ENCODE measurements around the gene CSNK2A1.
A peak's percentile ranks its signal among the peaks of the same experiment; 100 is the strongest.
"Not testable (repeated sequence)": the region's sequence is repeated elsewhere in the genome, so short reads cannot be mapped to it uniquely, and the experiment has no call there.

CSNK2A1 gene

DNA sequence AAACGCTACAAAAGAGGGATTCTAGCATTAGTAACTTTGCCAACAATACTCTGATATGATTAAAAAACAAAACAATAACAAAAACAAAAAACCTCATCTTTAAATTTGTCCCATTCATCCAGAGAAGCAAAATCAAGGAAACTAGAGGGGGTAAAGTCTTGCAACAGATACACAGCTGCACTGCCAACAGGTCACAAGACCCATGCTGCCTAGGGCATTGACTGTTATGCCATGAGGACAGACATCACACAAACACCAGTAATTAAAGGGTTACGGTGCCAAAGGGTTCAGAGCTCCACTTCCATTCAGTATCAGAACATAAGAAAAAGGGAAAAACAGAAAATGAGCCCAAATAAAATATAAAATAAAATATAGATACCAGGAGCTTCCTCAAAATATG lies 82.9 kb downstream of the CSNK2A1 start:
- TF ChIP-seq POLR2AphosphoS5 (IDR thresholded peaks at IDR 0.05; ENCODE audit: low read depth) (no peak), SPI1 (IDR thresholded peaks at IDR 0.05; ENCODE audit: borderline replicate concordance, low read depth) (no peak), GABPA (IDR thresholded peaks at IDR 0.05; ENCODE audit: low read depth) (no peak)
- TF ChIP-seq, protein P1, sequence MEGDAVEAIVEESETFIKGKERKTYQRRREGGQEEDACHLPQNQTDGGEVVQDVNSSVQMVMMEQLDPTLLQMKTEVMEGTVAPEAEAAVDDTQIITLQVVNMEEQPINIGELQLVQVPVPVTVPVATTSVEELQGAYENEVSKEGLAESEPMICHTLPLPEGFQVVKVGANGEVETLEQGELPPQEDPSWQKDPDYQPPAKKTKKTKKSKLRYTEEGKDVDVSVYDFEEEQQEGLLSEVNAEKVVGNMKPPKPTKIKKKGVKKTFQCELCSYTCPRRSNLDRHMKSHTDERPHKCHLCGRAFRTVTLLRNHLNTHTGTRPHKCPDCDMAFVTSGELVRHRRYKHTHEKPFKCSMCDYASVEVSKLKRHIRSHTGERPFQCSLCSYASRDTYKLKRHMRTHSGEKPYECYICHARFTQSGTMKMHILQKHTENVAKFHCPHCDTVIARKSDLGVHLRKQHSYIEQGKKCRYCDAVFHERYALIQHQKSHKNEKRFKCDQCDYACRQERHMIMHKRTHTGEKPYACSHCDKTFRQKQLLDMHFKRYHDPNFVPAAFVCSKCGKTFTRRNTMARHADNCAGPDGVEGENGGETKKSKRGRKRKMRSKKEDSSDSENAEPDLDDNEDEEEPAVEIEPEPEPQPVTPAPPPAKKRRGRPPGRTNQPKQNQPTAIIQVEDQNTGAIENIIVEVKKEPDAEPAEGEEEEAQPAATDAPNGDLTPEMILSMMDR (IDR thresholded peaks at IDR 0.05; ENCODE audit: insufficient read depth, low read length), result no peak
- TF ChIP-seq, protein P2, sequence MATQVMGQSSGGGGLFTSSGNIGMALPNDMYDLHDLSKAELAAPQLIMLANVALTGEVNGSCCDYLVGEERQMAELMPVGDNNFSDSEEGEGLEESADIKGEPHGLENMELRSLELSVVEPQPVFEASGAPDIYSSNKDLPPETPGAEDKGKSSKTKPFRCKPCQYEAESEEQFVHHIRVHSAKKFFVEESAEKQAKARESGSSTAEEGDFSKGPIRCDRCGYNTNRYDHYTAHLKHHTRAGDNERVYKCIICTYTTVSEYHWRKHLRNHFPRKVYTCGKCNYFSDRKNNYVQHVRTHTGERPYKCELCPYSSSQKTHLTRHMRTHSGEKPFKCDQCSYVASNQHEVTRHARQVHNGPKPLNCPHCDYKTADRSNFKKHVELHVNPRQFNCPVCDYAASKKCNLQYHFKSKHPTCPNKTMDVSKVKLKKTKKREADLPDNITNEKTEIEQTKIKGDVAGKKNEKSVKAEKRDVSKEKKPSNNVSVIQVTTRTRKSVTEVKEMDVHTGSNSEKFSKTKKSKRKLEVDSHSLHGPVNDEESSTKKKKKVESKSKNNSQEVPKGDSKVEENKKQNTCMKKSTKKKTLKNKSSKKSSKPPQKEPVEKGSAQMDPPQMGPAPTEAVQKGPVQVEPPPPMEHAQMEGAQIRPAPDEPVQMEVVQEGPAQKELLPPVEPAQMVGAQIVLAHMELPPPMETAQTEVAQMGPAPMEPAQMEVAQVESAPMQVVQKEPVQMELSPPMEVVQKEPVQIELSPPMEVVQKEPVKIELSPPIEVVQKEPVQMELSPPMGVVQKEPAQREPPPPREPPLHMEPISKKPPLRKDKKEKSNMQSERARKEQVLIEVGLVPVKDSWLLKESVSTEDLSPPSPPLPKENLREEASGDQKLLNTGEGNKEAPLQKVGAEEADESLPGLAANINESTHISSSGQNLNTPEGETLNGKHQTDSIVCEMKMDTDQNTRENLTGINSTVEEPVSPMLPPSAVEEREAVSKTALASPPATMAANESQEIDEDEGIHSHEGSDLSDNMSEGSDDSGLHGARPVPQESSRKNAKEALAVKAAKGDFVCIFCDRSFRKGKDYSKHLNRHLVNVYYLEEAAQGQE (IDR thresholded peaks at IDR 0.05; ENCODE audit: insufficient replicate concordance, low read depth), result no peak
- DNase-seq (ENCODE audit: low read depth in 1 of 2, low spot score in 1 of 2), result peak in 1 of 2 experiments; percentile 53
- H3K27ac ChIP-seq (replicated peaks), result peak overlapping the region; percentile 18; the same call in 1 of the 2 replicates
- H3K27me3 ChIP-seq (ENCODE audit: insufficient read depth, poor library complexity, severe bottlenecking), result no peaks in the 10 kb centered on the region
- peak overlapping the region; percentile 86; the same call in 1 of the 2 replicates for H3K4me3 ChIP-seq (replicated peaks; ENCODE audit: insufficient read depth, low read length)

DNA sequence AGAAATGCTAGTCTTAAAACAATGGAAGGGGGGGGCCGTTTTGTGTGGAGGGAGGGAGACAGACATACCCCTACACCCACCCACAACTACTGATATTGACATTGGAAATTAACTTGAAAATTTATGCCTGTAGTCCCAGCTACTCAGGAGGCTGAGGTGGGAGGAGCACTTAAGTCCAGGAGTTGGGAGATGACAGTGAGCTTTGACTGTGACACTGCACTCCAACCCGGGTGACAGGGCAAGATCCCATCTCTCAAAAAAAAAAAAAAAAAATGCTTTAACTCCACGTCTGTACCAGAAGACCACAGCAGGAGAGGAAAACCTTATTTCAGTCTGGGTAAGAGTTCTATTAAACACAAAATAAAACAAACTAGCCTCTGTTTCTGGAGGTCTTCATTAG lies 83.4 kb downstream of the CSNK2A1 start:
- Histone ChIP-seq H3K27me3 (ENCODE audit: insufficient read depth, poor library complexity, severe bottlenecking) (no peaks in the 10 kb centered on the region), H3K27ac (replicated peaks) (peak overlapping the region; percentile 18; the same call in 1 of the 2 replicates), H3K4me3 (replicated peaks; ENCODE audit: insufficient read depth, low read length) (no peak overlapping the region)
- no peak for TF ChIP-seq POLR2AphosphoS5 (IDR thresholded peaks at IDR 0.05; ENCODE audit: low read depth)
- TF ChIP-seq GABPA (IDR thresholded peaks at IDR 0.05; ENCODE audit: low read depth), result no peak
- TF ChIP-seq, protein P1 (IDR thresholded peaks at IDR 0.05; ENCODE audit: insufficient read depth, low read length), result no peak
- TF ChIP-seq, protein P2 (IDR thresholded peaks at IDR 0.05; ENCODE audit: insufficient replicate concordance, low read depth), result no peak
- no peak for TF ChIP-seq SPI1 (IDR thresholded peaks at IDR 0.05; ENCODE audit: borderline replicate concordance, low read depth)
- no peak for DNase-seq (ENCODE audit: low read depth in 1 of 2, low spot score in 1 of 2)

DNA sequence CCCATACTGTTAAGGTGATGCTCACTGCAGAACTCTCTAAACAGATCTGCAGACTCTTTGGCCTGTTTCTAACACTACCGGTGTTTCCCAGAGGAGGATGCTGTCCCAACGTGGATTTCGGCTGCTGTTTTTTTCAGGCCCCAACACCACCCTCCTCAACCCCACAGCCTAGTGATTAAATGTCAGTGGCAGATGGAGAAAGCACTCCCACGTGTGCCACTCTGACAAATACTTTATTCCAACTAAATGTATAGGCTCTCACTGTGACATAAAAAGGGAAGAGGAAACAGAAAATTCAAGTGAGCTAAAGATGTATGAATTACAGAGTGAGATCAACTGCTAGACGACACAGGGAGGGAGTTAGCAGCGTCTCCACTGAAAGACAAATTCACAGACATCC lies 84.8 kb downstream of the CSNK2A1 start:
- Histone ChIP-seq H3K4me3 (replicated peaks; ENCODE audit: insufficient read depth, low read length) (no peak overlapping the region), H3K27me3 (ENCODE audit: insufficient read depth, poor library complexity, severe bottlenecking) (no peaks in the 10 kb centered on the region), H3K27ac (replicated peaks) (no peak overlapping the region)
- TF ChIP-seq GABPA (IDR thresholded peaks at IDR 0.05; ENCODE audit: low read depth) (no peak), SPI1 (IDR thresholded peaks at IDR 0.05; ENCODE audit: borderline replicate concordance, low read depth) (peak; percentile 52; the same call in 1 of the 2 replicates)
- no peak for DNase-seq (ENCODE audit: low read depth in 1 of 2, low spot score in 1 of 2)

DNA sequence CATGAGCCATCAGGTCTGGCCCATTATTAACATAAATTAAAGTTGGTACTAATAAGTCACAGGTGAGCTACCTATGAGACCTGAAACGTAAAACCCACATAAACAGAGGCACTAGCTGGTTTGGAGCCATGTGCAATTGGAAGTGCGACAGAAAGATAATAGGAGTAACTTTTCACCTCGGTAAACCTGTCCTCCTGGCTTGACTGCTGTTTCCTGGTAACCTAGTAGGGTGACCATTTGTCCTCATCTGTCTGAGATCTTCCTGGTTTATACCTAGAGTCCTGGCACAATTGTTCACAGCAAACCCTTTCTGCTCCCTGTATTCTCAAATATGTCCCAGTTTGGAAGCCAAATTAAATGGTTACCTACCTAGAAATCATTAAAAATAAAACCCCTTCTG lies 88.6 kb downstream of the CSNK2A1 start:
- TF ChIP-seq SPI1 (IDR thresholded peaks at IDR 0.05; ENCODE audit: borderline replicate concordance, low read depth) (no peak), POLR2AphosphoS5 (IDR thresholded peaks at IDR 0.05; ENCODE audit: low read depth) (no peak), GABPA (IDR thresholded peaks at IDR 0.05; ENCODE audit: low read depth) (no peak)
- TF ChIP-seq, protein P2 (IDR thresholded peaks at IDR 0.05; ENCODE audit: insufficient replicate concordance, low read depth), result no peak
- TF ChIP-seq, protein P1 (IDR thresholded peaks at IDR 0.05; ENCODE audit: insufficient read depth, low read length), result no peak
- no peak overlapping the region for H3K27ac ChIP-seq (replicated peaks)
- H3K4me3 ChIP-seq (replicated peaks; ENCODE audit: insufficient read depth, low read length), result no peak overlapping the region
- no peaks in the 10 kb centered on the region for H3K27me3 ChIP-seq (ENCODE audit: insufficient read depth, poor library complexity, severe bottlenecking)
- DNase-seq (ENCODE audit: low read depth in 1 of 2, low spot score in 1 of 2), result no peak

DNA sequence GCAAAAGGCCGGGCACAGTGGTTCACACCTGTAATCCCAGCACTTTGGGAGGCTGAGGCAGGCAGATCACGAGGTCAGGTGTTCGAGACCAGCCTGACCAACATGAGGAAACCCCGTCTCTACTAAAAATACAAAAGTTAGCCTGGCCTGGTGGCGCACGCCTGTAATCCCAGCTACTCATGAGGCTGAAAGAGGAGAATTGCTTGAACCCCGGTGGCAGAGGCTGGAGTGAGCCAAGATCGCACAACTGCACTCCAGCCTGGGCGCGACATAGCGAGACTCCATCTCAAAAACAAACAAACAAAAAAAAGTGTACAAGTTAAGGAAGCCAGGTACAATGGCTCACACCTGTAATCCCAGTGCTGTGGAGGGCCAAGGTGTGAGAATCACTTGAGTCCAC lies 91.6 kb downstream of the CSNK2A1 start:
- H3K27ac ChIP-seq (replicated peaks); DNase-seq (ENCODE audit: low read depth in 1 of 2, low spot score in 1 of 2); H3K4me3 ChIP-seq (replicated peaks; ENCODE audit: insufficient read depth, low read length); H3K27me3 ChIP-seq (ENCODE audit: insufficient read depth, poor library complexity, severe bottlenecking): not testable (repeated sequence)
